H9 (cell line): ENCODE measurements around the gene DAZ1. TPM values are rescaled to one million over a fixed set of nuclear protein-coding genes. Genes with fewer than 3 reads are reported as not detected.
"Not testable (repeated sequence)": the region's sequence is repeated elsewhere in the genome, so short reads cannot be mapped to it uniquely, and the experiment has no call there.

ENCODE experiments used
- DNase-seq: peaks from one replicate; pipeline ENCODE4 v3.0.0-alpha.2; 2017
- H2AFZ ChIP-seq: one replicate; pipeline ENCODE4 v1.6.1; 2013; ENCODE audit warnings: mild to moderate bottlenecking, low read length, control low read depth, moderate library complexity
- H2AK5ac ChIP-seq: 2 replicates; pipeline ENCODE4 v1.6.1; 2013; ENCODE audit warnings: low read length, control low read depth, mixed read lengths; ENCODE audit not compliant: insufficient read length
- H2BK120ac ChIP-seq: one replicate; pipeline ENCODE4 v1.6.1; 2013; ENCODE audit warnings: low read depth, mild to moderate bottlenecking, low read length, control low read depth, inconsistent platforms; ENCODE audit not compliant: poor library complexity, severe bottlenecking
- H2BK12ac ChIP-seq: 2 replicates; pipeline ENCODE4 v1.6.1; 2013; ENCODE audit warnings: low read length, control low read depth, mixed read lengths, low read depth; ENCODE audit not compliant: insufficient read length
- H2BK15ac ChIP-seq: 2 replicates; pipeline ENCODE4 v1.6.1; 2013; ENCODE audit warnings: low read depth, low read length, control low read depth
- H2BK20ac ChIP-seq: one replicate; pipeline ENCODE4 v1.6.1; 2013; ENCODE audit warnings: low read depth, mild to moderate bottlenecking, low read length, control low read depth, inconsistent platforms; ENCODE audit not compliant: poor library complexity, severe bottlenecking
- H2BK5ac ChIP-seq: 2 replicates; pipeline ENCODE4 v1.6.1; 2013; ENCODE audit warnings: low read length, control low read depth, mixed read lengths; ENCODE audit not compliant: insufficient read length
- H3K14ac ChIP-seq: 2 replicates; pipeline ENCODE4 v1.6.1; 2013; ENCODE audit warnings: low read length, control low read depth; ENCODE audit not compliant: insufficient read depth
- H3K18ac ChIP-seq: 2 replicates; pipeline ENCODE4 v1.6.1; 2013; ENCODE audit warnings: low read depth, mild to moderate bottlenecking, mixed read lengths, low read length, control low read depth; ENCODE audit not compliant: insufficient read length
- H3K23ac ChIP-seq: 2 replicates; pipeline ENCODE4 v1.6.1; 2013; ENCODE audit warnings: low read length, control low read depth, mixed read lengths, low read depth; ENCODE audit not compliant: insufficient read length
- H3K23me2 ChIP-seq: 2 replicates; pipeline ENCODE4 v1.6.1; 2013; ENCODE audit warnings: low read depth, mild to moderate bottlenecking, mixed read lengths, low read length, control low read depth; ENCODE audit not compliant: insufficient read length, poor library complexity, severe bottlenecking
- H3K27ac ChIP-seq: 2 replicates; pipeline ENCODE4 v1.5.1; 2013; ENCODE audit warnings: low read length, control low read depth, mixed read lengths, low read depth; ENCODE audit not compliant: insufficient read length
- H3K27me3 ChIP-seq: 2 replicates; pipeline ENCODE4 v1.6.1; 2013; ENCODE audit warnings: low read length, control low read depth, inconsistent platforms; ENCODE audit not compliant: insufficient read depth
- H3K4ac ChIP-seq: 2 replicates; pipeline ENCODE4 v1.6.1; 2013; ENCODE audit warnings: low read depth, mild to moderate bottlenecking, control low read depth, inconsistent platforms, low read length, moderate library complexity
- H3K4me1 ChIP-seq: 2 replicates; pipeline ENCODE4 v1.6.1; 2013; ENCODE audit warnings: low read length, control low read depth, inconsistent platforms; ENCODE audit not compliant: insufficient read depth
- H3K4me2 ChIP-seq: 2 replicates; pipeline ENCODE4 v1.6.1; 2013; ENCODE audit warnings: low read length, control low read depth, mixed read lengths; ENCODE audit not compliant: insufficient read length, insufficient read depth
- H3K56ac ChIP-seq: 2 replicates; pipeline ENCODE4 v1.6.1; 2013; ENCODE audit warnings: low read depth, mild to moderate bottlenecking, mixed read lengths, low read length, control low read depth; ENCODE audit not compliant: insufficient read length
- H3K79me1 ChIP-seq: 2 replicates; pipeline ENCODE4 v1.6.1; 2013; ENCODE audit warnings: low read depth, mild to moderate bottlenecking, moderate library complexity, low read length, control low read depth, inconsistent platforms; ENCODE audit not compliant: insufficient read depth, poor library complexity, severe bottlenecking
- H3K79me2 ChIP-seq: 2 replicates; pipeline ENCODE4 v1.6.1; 2013; ENCODE audit warnings: low read length, control low read depth, inconsistent platforms; ENCODE audit not compliant: insufficient read depth
- H3K9ac ChIP-seq: 2 replicates; pipeline ENCODE4 v1.6.1; 2013; ENCODE audit warnings: low read length, control low read depth, mixed read lengths; ENCODE audit not compliant: insufficient read length; ENCODE audit errors: extremely low read depth
- H3K9me3 ChIP-seq: one replicate; pipeline ENCODE4 v1.6.1; 2013; ENCODE audit warnings: low read depth, low read length, inconsistent platforms; ENCODE audit not compliant: control insufficient read depth
- H3T11ph ChIP-seq: one replicate; pipeline ENCODE4 v1.6.1; 2013; ENCODE audit warnings: mild to moderate bottlenecking, low read length, control low read depth, inconsistent platforms
- H4K20me1 ChIP-seq: one replicate; pipeline ENCODE4 v1.6.1; 2013; ENCODE audit not compliant: control insufficient read depth, insufficient read length, insufficient read depth
- H4K5ac ChIP-seq: 2 replicates; pipeline ENCODE4 v1.6.1; 2013; ENCODE audit warnings: low read depth, mild to moderate bottlenecking, mixed read lengths, low read length, control low read depth; ENCODE audit not compliant: insufficient read length
- H4K8ac ChIP-seq: replicated peaks from 2 replicates; pipeline ENCODE4 v1.6.1; 2013; ENCODE audit warnings: low read length, control low read depth, mixed read lengths, low read depth; ENCODE audit not compliant: insufficient read length
- H4K91ac ChIP-seq: 2 replicates; pipeline ENCODE4 v1.6.1; 2013; ENCODE audit warnings: low read depth, mild to moderate bottlenecking, moderate library complexity, mixed read lengths, low read length, control low read depth; ENCODE audit not compliant: insufficient read length
- H3K27ac Mint-ChIP-seq, 3 experiments: 2 replicates in 2 of 3; 3 replicates in 1 of 3; pipeline ENCODE4 v1.8.0; 2020 to 2021; ENCODE audit warnings: mixed read lengths in 3 of 3, mild to moderate bottlenecking in 1 of 3, moderate library complexity in 1 of 3
- H3K27me3 Mint-ChIP-seq: 2 replicates; pipeline ENCODE4 v1.8.0; 2021; ENCODE audit warnings: low read depth, mild to moderate bottlenecking, moderate library complexity, mixed read lengths
- H3K36me3 Mint-ChIP-seq, 3 experiments: 2 replicates in 2 of 3; 3 replicates in 1 of 3; pipeline ENCODE4 v1.8.0; 2020 to 2021; ENCODE audit warnings: low read depth in 3 of 3, mixed read lengths in 3 of 3; ENCODE audit not compliant: insufficient read depth in 1 of 3
- H3K4me1 Mint-ChIP-seq, 2 experiments: 2 replicates each; pipeline ENCODE4 v1.8.0; 2020; ENCODE audit warnings: mixed read lengths in 2 of 2
- H3K4me3 Mint-ChIP-seq, 2 experiments: 2 replicates in 1 of 2; 3 replicates in 1 of 2; pipeline ENCODE4 v1.8.0; 2020 to 2021; ENCODE audit warnings: mild to moderate bottlenecking in 2 of 2, mixed read lengths in 2 of 2, moderate library complexity in 1 of 2
- H3K9me3 Mint-ChIP-seq, 2 experiments: 2 replicates in 1 of 2; 3 replicates in 1 of 2; pipeline ENCODE4 v1.8.0; 2020; ENCODE audit warnings: mild to moderate bottlenecking in 2 of 2, mixed read lengths in 2 of 2, moderate library complexity in 1 of 2
- WGBS: extraction: QIAGEN DNeasy Blood & Tissue Kit; methylation state at CpG from one replicate; pipeline ENCODE4 v1.1.7; 2013; ENCODE audit warnings: missing lambda C conversion rate, low lambda C conversion rate, mixed read lengths; ENCODE audit not compliant: insufficient read length; ENCODE audit errors: extremely low coverage; 5-methylcytosine and 5-hydroxymethylcytosine counted together
- total RNA-seq: library from RNA; stranded (reverse); gene quantifications from 2 replicates; pipeline ENCODE4 v1.2.1, GENCODE V29; 2021

DAZ1 gene
- total RNA-seq, 1 experiment from 2014 or later = not detected

GRCh38 chrY:23207455-23207854, 8.6 kb upstream of the DAZ1 start:
- not testable (repeated sequence) for H2BK12ac ChIP-seq, H3K79me1 ChIP-seq, H3K23ac ChIP-seq, H2AFZ ChIP-seq, H3K9ac ChIP-seq, H4K5ac ChIP-seq, H4K8ac ChIP-seq, H3K4me1 Mint-ChIP-seq, H3K14ac ChIP-seq, H3K4me1 ChIP-seq, H3K27ac Mint-ChIP-seq, H3K4ac ChIP-seq, H3K18ac ChIP-seq, H2BK15ac ChIP-seq, DNase-seq, H3K56ac ChIP-seq, H3K4me2 ChIP-seq, H2BK20ac ChIP-seq, H3K27me3 Mint-ChIP-seq, H3K36me3 Mint-ChIP-seq, H3T11ph ChIP-seq, H2BK5ac ChIP-seq, H2AK5ac ChIP-seq, H4K91ac ChIP-seq, H4K20me1 ChIP-seq, H3K9me3 ChIP-seq, H3K79me2 ChIP-seq, H3K23me2 ChIP-seq, H3K27me3 ChIP-seq, H3K4me3 Mint-ChIP-seq, H3K9me3 Mint-ChIP-seq, H2BK120ac ChIP-seq, H3K27ac ChIP-seq
- no CpG with 5 or more reads among the region's 4 CpGs for WGBS

Other genes starting within 250 kb of the DAZ1 start
- gene BPY2, start 214.7 kb downstream of the DAZ1 start, total RNA-seq = not detected in 2 replicates
- gene DAZ2, start 20.5 kb upstream of the DAZ1 start, total RNA-seq = not detected in 2 replicates